Activated naive CD8-positive, alpha-beta T cell treated with anti-CD3 and anti-CD28 coated beads for 36 hours (primary cell): ENCODE data around the gene NELFCD. TPM values are rescaled to one million over a fixed set of nuclear protein-coding genes. Genes with fewer than 3 reads are reported as not detected.
A peak's percentile ranks its signal among the peaks of the same experiment; 100 is the strongest.
"Not testable (repeated sequence)": the region's sequence is repeated elsewhere in the genome, so short reads cannot be mapped to it uniquely, and the experiment has no call there.

Source experiments
- DNase-seq: peaks from one replicate; pipeline ENCODE4 v3.0.0; 2021
- H3K27ac Mint-ChIP-seq: one replicate; pipeline ENCODE4 v1.8.0; 2022; ENCODE audit warnings: mild to moderate bottlenecking, moderate library complexity, mixed read lengths
- H3K27me3 Mint-ChIP-seq: one replicate; pipeline ENCODE4 v1.8.0; 2022; ENCODE audit warnings: mild to moderate bottlenecking, mixed read lengths
- H3K36me3 Mint-ChIP-seq: one replicate; pipeline ENCODE4 v1.8.0; 2021; ENCODE audit warnings: mild to moderate bottlenecking, mixed read lengths
- H3K4me1 Mint-ChIP-seq: one replicate; pipeline ENCODE4 v1.8.0; 2021; ENCODE audit warnings: mixed read lengths
- H3K4me3 Mint-ChIP-seq: one replicate; pipeline ENCODE4 v1.8.0; 2022; ENCODE audit warnings: mild to moderate bottlenecking, moderate library complexity, mixed read lengths
- H3K9me3 Mint-ChIP-seq: one replicate; pipeline ENCODE4 v1.8.0; 2022; ENCODE audit warnings: mixed read lengths
- total RNA-seq, 2 experiments: library from RNA; stranded (reverse); gene quantifications; one replicate each; pipeline ENCODE4 v1.2.3, GENCODE V29; 2021

The NELFCD gene, protein sequence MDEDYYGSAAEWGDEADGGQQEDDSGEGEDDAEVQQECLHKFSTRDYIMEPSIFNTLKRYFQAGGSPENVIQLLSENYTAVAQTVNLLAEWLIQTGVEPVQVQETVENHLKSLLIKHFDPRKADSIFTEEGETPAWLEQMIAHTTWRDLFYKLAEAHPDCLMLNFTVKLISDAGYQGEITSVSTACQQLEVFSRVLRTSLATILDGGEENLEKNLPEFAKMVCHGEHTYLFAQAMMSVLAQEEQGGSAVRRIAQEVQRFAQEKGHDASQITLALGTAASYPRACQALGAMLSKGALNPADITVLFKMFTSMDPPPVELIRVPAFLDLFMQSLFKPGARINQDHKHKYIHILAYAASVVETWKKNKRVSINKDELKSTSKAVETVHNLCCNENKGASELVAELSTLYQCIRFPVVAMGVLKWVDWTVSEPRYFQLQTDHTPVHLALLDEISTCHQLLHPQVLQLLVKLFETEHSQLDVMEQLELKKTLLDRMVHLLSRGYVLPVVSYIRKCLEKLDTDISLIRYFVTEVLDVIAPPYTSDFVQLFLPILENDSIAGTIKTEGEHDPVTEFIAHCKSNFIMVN
- 10 to 100 TPM; 84.1 to 91.2 TPM for total RNA-seq

DNA sequence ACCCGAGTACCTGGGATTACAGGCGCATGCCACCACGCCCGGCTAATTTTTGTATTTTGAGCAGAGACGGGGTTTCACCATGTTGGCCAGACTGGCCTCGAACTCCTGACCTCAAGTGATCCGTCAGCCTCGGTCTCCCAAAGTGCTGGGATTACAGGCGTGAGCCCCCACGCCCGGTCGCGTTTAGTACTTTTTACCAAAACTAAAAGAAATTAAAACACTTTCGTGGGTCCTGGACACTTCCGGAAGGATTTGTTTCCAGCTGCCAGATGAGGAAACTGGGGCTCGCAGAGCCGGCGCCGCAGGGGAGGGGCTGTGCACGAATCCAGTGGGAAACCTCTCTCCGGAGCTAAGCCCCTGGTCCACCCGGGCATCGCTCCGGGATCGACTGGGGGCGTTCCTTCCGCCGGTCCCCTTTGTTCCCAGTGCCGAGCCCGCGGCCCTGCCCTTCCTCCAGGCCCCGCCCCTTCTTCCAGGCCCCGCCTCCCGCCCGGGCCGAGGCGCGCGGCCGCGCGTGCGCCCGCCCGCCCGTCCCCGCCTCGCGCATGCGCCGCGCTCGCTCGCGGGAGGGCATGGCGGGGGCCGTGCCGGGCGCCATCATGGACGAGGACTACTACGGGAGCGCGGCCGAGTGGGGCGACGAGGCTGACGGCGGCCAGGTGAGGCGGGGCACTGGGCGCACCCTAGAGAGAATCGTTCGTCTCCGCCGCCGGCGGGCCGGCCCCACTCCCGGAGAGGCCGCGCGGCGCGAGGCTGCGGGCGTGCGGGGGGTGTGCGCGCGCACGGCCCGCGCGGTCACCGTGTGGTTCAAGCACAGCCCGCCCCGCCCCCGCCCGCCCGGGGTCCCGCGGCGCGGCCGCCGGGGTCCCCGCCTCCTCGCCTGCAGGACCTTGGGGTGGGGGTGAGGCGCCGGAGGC, at the start of gene NELFCD:
NELFCD (plus strand) TSS at position 546 of the 917 bp plus-strand sequence; CDS start at position 600, 54 bp downstream.
- DNase-seq: peak; percentile 91
- H3K36me3 Mint-ChIP-seq: peaks cover 16% of the 10 kb centered on the region
- H3K4me3 Mint-ChIP-seq: peak within 1 kb of the TSS; percentile 90
- H3K27me3 Mint-ChIP-seq: no peaks in the 10 kb centered on the region
- H3K4me1 Mint-ChIP-seq: peaks cover 27% of the 10 kb centered on the region
- no peaks in the 10 kb centered on the region for H3K9me3 Mint-ChIP-seq
- H3K27ac Mint-ChIP-seq: peak within 1 kb of the TSS; percentile 87

- H3K4me1 Mint-ChIP-seq: no peaks in the 10 kb centered on the region
- no peaks in the 10 kb centered on the region for H3K36me3 Mint-ChIP-seq
- H3K27ac Mint-ChIP-seq: no peak overlapping the region
- H3K9me3 Mint-ChIP-seq: peaks cover 3% of the 10 kb centered on the region
- H3K4me3 Mint-ChIP-seq: no peak overlapping the region
- H3K27me3 Mint-ChIP-seq: peaks cover 9% of the 10 kb centered on the region
- DNase-seq: no peak
Measured at GRCh38 chr20:58932170-58932569, 48.9 kb upstream of the NELFCD start.

DNA sequence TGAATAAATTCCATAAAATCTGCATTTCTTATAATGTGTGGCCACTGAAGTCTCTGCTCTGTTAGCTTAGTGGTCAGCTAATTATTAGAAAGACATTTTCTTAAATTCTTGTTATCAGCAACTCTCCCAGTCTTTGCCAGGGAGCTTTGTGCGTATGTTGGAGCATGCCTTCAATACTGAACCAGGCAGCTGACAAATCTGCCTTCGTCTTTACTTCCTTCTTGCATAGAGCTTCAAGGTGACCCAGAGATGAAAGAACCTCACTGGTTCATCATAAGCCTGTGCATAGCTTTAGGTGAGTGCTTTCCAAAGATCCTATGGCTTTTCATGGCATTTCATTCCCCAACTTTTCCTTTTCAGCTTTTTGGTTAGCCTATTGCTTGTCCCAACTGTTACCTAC, 43.0 kb upstream of the NELFCD start:
- Mint-ChIP-seq H3K4me3 (no peak overlapping the region), H3K4me1 (no peaks in the 10 kb centered on the region), H3K36me3 (no peaks in the 10 kb centered on the region), H3K9me3 (peaks cover 3% of the 10 kb centered on the region), H3K27ac (no peak overlapping the region), H3K27me3 (peaks cover 14% of the 10 kb centered on the region)
- DNase-seq: no peak

DNA sequence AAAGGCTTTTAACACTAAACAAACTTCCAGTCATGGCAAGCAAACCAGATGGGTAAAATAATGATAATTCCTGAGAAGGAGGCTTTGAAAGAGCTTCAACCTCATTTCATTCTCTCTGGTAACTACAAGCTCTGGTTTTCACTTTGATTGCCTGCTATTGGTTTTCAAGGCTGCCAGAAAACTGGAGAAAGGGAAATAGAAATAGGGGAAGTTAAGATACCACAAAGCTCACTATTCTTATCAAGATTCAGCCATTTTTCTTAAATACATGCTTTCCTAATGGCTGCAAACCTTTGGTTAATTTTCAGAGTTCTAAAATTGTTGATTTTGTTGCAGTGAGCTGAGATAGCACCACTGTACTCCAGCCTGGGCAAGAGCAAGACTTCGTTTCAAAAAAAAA, 42.5 kb upstream of the NELFCD start:
- Mint-ChIP-seq H3K9me3 (peaks cover 3% of the 10 kb centered on the region), H3K27ac (no peak overlapping the region), H3K27me3 (peaks cover 14% of the 10 kb centered on the region), H3K4me1 (no peaks in the 10 kb centered on the region), H3K4me3 (no peak overlapping the region), H3K36me3 (no peaks in the 10 kb centered on the region)
- no peak for DNase-seq

DNA sequence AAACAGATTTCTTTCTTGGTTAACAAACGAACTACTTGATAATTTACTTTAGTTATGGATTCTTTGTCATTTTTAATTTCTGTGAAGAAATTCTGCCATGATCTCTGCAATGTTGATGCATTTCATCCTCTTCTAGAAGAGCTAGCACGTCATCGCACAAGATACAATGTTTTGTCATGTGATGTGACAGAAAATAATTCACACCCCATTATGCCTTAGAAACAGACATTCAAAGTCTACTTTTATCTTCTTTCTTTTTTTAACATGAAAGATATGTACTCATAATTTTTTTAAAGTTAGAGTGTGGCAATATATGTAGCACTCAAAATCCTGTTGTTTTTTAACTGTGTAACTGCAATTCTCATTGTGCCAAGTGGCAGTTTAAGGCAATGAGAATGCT, 39.6 kb upstream of the NELFCD start:
- Mint-ChIP-seq H3K36me3 (no peaks in the 10 kb centered on the region), H3K4me1 (no peaks in the 10 kb centered on the region), H3K9me3 (no peaks in the 10 kb centered on the region), H3K4me3 (no peak overlapping the region), H3K27ac (no peak overlapping the region), H3K27me3 (peaks cover 11% of the 10 kb centered on the region)
- DNase-seq: no peak

DNA sequence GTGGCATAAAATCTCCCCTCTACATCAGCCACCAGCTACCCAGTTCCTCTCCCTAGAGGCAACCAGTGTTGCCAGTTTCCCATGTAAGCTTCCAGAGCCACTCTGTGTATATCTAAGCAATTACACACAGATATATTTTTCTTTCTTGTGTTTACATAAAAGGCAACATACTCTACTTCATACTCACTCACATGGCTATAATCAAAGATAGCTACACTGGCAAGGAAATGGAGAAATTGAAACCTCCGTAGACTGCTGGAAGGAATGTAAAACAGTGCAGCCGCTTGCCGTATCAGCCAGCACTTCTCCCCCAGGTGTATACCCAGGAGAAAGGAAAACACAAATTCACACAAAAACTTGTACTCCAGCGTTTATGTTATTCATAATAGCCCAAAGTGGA, 38.5 kb upstream of the NELFCD start:
- H3K9me3 Mint-ChIP-seq: no peaks in the 10 kb centered on the region
- no peak overlapping the region for H3K4me3 Mint-ChIP-seq
- H3K27me3 Mint-ChIP-seq: peaks cover 7% of the 10 kb centered on the region
- H3K36me3 Mint-ChIP-seq: no peaks in the 10 kb centered on the region
- H3K4me1 Mint-ChIP-seq: no peaks in the 10 kb centered on the region
- DNase-seq: no peak
- no peak overlapping the region for H3K27ac Mint-ChIP-seq

GRCh38 chr20:58944610-58945009, 36.4 kb upstream of the NELFCD start:
- DNase-seq: no peak
- Mint-ChIP-seq H3K27me3 (no peaks in the 10 kb centered on the region), H3K36me3 (no peaks in the 10 kb centered on the region), H3K4me1 (no peaks in the 10 kb centered on the region), H3K4me3 (no peak overlapping the region), H3K9me3 (no peaks in the 10 kb centered on the region), H3K27ac (no peak overlapping the region)

DNA sequence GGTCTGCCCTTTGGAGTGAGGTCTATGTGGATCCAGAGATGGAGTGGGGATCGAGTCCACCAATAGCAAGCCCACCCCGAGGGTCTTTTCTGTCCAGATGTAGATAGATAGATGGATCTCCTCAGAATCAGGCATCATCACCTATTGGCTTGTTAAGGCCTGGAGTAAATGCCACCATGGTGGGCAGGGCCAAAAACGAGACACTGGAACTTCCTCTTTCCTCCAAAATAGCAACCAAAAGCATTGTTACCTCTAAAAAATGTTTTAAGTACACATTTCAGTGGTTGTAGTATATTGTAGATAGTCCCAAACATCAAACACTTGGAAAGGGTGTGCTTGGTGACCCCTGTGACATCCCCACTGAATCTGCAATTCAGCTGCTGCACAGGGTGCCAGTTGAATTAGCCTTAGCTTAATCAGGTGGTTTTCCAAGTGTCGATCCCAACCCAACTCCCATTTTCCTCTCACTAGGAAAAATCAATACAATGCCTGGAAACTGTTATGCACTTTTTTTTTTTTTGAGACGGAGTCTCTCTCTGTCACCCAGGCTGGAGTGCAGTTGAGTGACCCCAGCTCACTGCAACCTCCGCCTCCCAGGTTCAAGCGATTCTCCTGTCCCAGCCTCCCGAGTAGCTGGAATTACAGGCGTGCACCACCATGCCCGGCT, 35.0 kb upstream of the NELFCD start:
- Mint-ChIP-seq H3K27me3 (no peaks in the 10 kb centered on the region), H3K4me3 (no peak overlapping the region), H3K4me1 (no peaks in the 10 kb centered on the region), H3K27ac (no peak overlapping the region), H3K9me3 (no peaks in the 10 kb centered on the region), H3K36me3 (no peaks in the 10 kb centered on the region)
- DNase-seq: no peak

DNA sequence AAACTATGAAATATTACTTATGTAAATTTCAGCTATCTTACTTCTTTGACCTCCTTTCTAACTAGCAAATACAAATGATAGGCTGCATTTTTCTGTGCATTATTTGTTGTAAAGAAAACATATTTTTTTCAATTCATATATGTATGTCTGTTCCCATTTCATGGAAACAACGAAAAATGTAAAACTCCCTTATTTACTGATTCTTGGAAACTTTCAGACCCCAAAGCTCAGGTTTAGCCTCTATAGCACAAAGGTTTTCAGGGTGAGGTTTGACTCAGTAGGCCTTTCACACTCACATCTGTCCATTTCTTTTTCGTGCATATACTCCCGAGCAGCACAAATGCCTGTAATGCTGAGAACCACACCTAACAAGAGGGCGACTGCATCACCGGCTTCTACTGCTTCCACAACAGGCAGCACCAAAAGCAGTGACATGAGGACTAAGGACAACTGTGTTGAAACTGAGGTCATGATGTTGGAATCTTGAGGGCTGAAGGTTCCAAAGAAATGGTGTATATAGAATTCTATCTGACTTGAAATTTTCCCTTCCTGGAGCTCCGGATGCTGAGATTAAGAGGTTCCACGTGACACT, 33.2 kb upstream of the NELFCD start:
- H3K36me3 Mint-ChIP-seq, H3K27me3 Mint-ChIP-seq, DNase-seq, H3K4me3 Mint-ChIP-seq, H3K4me1 Mint-ChIP-seq, H3K9me3 Mint-ChIP-seq, H3K27ac Mint-ChIP-seq: not testable (repeated sequence)

GRCh38 chr20:58950603-58951002, 30.5 kb upstream of the NELFCD start:
- Mint-ChIP-seq H3K4me3 (no peak overlapping the region), H3K4me1 (no peaks in the 10 kb centered on the region), H3K27me3 (no peaks in the 10 kb centered on the region), H3K27ac (no peak overlapping the region), H3K9me3 (no peaks in the 10 kb centered on the region), H3K36me3 (no peaks in the 10 kb centered on the region)
- DNase-seq: no peak

GRCh38 chr20:58953050-58953449, 28.0 kb upstream of the NELFCD start:
- Mint-ChIP-seq H3K4me3 (no peak overlapping the region), H3K27me3 (no peaks in the 10 kb centered on the region), H3K9me3 (no peaks in the 10 kb centered on the region), H3K4me1 (no peaks in the 10 kb centered on the region), H3K36me3 (no peaks in the 10 kb centered on the region), H3K27ac (no peak overlapping the region)
- no peak for DNase-seq

GRCh38 chr20:58956078-58956477, 25.0 kb upstream of the NELFCD start:
- Mint-ChIP-seq H3K36me3 (no peaks in the 10 kb centered on the region), H3K27ac (no peak overlapping the region), H3K27me3 (no peaks in the 10 kb centered on the region), H3K4me3 (no peak overlapping the region), H3K4me1 (no peaks in the 10 kb centered on the region), H3K9me3 (no peaks in the 10 kb centered on the region)
- no peak for DNase-seq

DNA sequence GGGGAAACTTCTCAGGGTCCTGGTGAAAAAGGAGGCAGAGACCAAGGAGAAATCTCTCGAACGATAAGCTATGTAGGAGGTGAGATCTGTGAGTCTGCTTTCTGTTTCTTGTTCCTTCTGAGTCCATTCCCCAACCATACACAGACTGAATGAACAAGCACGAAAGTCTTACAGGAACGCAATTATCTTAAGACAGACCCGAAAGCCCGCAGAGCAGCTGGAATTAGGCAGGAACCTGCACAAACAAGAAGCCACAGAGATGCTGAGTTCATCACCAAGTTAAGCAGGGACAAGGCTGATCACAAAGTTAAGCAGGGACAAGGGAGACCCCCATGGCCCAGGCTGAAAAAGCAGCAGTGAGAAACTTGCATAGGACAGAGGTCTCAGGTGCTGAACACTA, 21.4 kb upstream of the NELFCD start:
- no peaks in the 10 kb centered on the region for H3K9me3 Mint-ChIP-seq

GRCh38 chr20:58963060-58963584, 17.9 kb upstream of the NELFCD start:
- no peak for DNase-seq

More for the DNA sequence above, 21.4 kb upstream of the NELFCD start:
- no peak overlapping the region for H3K27ac Mint-ChIP-seq
- H3K27me3 Mint-ChIP-seq: peaks cover 4% of the 10 kb centered on the region
- no peaks in the 10 kb centered on the region for H3K36me3 Mint-ChIP-seq
- no peaks in the 10 kb centered on the region for H3K4me1 Mint-ChIP-seq
- H3K4me3 Mint-ChIP-seq: no peak overlapping the region
- no peak for DNase-seq

More at GRCh38 chr20:58963060-58963584, 17.9 kb upstream of the NELFCD start:
- Mint-ChIP-seq H3K27me3 (peaks cover 7% of the 10 kb centered on the region), H3K4me3 (no peak overlapping the region), H3K4me1 (no peaks in the 10 kb centered on the region), H3K36me3 (no peaks in the 10 kb centered on the region), H3K9me3 (no peaks in the 10 kb centered on the region), H3K27ac (no peak overlapping the region)
